GM19035 (cell line): Measurements from ENCODE around the gene ITGA6.

Experiments used
- ATAC-seq: cut with Tn5 transposase; IDR thresholded peaks from one replicate; pipeline ENCODE4 v1.9.1; 2021; ENCODE audit not compliant: unreplicated experiment

The ITGA6 gene

GRCh38 chr2:172439509-172439860 lies 12.1 kb downstream of the ITGA6 start:
- no peak for ATAC-seq

DNA sequence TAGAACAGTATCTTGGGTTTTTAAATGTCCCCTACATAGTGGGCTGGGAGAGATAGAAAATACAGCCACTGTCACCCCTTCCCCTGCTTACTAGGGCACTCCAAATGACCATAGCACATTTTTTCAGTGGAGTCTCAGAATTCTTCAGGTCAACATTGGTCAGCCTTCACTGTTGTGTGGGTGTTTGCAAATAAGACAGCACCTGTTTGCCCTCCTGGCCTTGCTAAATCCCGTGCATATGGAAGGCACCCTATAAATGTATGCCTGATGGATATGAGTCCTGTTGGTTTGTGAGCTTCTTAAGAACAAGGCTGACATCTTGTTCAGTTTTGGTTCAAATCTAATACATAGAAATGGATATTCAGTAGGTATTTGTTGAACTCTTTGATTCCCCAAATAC lies 12.5 kb downstream of the ITGA6 start:
- ATAC-seq: no peak

DNA sequence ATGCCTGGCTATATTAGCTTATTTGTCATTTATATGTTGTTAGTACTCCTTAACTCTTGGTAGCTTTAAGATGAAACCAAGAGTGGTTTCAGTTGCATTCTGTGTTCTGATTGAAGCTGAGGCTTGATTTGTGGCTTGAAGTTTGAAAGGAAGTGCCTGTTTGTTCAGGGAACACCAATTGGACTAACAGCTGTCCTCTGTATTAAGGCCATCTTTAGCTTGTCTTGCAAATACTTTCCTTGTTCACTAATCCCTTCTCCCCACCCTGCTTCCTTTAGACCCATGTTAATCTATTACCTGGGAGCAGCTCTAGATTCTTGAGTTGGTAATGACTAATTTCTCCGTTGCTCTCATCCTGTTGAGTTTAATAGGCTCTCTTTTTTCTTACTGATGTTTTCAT lies 13.4 kb downstream of the ITGA6 start:
- ATAC-seq: peak; percentile 57

DNA sequence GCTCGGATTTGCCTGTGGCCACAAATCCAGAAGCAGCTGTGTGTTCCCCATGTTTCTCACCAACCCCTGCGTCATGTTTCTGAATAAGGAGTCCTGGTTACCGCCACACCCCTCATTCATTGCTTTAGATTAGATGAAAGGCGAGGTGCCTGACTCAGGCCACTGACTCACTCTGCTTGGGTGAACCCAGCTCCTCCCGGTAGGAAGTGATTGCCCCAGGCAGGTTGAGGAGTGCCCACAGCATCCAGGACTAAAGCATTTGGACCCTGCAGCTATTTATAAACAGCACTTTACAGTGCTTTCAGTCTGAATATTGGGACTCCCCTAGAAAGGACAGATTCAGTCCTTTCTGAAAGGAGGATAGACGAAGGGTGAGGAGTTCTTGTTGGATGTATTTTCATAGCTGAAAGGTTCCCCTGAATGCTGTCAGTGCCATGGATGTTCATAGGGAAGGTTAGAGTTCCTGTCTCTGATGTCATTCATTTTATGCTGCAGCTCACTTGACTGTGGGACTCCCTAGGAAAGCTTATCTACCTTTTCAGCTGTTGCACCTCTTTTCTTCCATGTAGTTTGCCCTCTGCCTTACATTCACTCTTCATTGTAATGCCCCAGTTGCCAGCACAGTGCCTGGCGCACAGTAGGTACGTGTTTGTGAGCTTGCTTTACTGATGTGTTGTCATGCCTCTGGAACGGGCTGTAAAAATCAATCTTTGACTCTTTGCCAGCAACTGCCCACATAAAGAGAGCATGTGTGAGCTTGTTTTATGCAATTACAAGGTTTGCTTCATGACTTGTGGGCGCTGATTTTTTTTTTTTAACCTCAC lies 14.9 kb downstream of the ITGA6 start:
- ATAC-seq: no peak

GRCh38 chr2:172445851-172446250 lies 18.5 kb downstream of the ITGA6 start:
- no peak for ATAC-seq

- ATAC-seq: no peak
Measured at GRCh38 chr2:172446474-172447063, 19.2 kb downstream of the ITGA6 start.

- ATAC-seq: no peak
Measured at GRCh38 chr2:172447811-172448493, 20.6 kb downstream of the ITGA6 start.

DNA sequence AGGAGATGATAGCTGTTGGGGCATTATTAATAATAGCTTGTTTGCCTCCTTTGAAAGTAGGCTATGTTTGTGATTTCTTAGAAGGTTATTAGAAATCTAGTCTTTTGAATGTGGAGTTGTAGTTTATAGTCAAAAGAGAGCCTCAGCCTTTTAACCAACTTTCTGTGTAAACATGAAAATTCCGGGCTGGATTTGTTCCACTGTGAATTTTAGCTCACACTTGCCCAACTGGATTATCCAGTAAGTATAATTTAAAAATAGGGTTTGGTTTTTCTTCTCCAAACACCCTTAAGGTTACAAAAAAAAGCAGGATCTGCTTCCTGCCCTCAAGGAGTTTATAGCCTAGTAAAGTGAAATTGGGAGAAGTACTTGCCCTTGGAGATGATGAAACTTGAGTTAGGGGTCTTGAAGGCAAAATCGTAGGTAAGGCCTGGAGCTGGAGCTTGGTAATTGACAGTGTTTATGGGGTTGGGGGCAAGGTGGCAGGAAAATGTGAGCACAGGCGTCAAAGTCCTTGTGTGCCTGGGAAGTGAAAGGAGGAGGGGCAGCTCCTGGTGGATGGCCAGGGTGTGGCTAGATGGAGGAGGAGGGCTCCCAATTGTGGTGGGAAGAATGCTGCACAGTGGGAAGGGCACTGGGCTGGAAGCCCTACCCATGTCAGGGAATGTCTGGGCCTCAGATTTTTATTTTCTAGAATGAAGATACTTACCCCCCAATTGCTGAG lies 21.3 kb downstream of the ITGA6 start:
- no peak for ATAC-seq

DNA sequence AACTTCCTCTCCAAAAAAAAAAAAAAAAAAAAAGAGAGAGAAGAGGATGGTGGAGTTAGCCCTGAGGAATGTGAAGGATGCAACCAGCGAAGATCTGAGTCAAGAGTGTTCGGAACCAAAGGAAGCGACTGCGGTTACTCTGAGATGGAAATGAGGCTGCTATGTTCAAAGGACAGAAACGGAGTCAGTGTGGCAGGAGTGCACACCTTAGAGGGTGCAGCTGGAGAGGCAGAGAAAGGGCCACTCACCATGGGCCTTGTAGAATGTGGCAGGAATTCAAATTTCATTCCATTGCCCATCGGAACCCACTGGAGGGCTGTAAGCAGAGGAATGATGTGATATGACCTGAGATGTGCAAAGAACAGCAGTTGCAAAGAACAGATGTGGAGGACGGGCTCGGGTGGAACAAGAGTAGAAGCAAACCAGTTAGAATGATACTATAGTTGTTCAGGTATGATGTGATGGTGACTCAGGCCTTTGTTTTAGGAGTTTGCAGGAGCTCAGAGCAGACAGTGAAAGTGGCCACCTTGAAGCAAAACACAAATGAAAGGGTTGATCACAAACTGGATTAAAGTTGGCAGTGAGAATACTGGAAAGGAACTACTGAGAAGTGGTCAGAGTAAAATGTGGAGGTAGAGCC lies 22.6 kb downstream of the ITGA6 start:
- ATAC-seq: no peak

DNA sequence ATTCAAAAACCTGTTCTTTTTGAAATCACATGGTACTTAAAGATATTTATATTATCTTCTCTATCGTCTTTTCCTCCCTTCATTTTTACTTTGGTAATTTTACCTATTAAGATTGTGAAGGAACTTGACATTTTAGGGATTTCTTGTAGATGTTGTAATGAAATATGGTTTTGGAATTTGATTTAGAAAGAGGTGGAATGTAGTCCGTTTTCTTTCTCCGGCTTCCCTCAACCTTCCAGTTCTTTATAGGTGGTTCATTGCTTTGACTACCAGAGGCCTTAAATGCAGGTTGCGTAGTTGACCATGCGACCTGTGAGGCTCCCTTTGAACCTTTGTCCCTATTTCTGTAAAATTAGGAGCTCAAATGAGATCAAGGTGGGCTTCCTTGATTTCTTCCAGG lies 24.5 kb downstream of the ITGA6 start:
- ATAC-seq: no peak

DNA sequence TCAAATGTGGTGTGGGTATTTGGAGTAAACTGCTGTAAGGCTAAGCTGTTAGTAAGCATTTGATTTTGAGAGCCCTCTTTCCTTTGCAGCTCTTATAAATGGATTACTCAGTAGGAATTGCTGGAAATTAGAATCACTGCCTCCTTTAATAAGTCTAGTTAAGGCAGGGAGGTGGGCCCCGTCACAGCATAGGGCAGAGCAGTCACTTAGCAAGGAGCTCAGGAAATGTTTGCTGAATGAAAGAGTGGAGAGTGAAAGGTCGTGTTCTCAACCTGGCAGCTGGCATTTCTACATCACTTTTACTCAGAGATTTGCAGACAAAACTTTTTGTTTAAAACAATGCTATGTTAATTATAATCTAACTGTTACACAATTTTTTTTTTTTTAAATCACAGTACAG lies 25.5 kb downstream of the ITGA6 start:
- ATAC-seq: no peak

DNA sequence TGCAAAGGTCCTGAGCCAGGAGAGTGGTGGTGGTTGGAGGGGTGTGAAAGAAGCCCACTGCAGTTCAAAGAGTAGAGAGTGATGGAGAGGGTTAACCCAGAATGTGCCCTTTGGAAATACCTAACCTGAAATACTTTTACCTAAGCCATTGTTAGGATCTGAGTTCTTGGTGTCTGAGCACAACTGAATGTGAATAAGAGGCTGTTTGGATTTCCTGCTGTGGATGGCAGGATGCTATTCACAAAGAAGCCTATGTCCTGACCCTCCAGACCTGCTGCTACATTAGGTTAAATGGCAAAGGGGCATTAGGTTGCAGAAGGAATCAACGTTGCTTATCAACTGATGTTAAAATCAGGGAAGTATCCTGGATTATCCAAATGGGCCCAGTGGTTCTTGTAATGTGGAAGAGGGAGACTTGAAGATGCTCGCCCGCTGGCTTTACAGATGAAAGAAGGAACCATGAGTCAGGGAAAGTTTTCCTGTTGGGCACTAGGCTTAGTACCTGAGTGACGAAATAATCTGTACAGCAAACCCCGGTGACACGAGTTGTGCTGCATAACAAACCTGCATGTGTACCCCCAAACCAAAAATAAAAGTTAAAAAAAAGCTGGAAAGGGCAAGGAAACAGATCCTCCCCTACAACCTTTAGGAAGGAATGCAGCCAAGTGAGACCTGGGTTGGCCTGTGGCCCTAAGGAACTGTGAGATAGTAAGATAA lies 27.2 kb downstream of the ITGA6 start:
- ATAC-seq: no peak

DNA sequence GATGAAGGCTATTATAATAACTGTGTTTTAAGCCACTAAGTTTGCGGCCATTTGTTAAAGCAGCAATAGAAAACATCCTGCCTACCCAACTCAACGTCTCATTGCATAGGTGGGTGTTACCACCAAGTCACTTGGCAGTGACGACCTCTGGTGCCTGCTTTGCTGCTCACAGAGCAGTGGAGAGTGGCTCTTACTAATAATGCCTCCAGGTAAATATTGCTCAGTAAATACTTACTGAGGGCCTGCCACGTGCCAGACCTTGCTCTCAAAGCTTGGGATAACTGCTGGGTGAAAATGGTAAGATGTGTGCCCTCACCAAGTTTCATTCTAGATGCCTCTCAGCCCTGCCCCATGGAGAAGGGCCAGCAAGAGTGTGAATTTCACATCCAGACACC lies 27.7 kb downstream of the ITGA6 start:
- ATAC-seq: no peak

DNA sequence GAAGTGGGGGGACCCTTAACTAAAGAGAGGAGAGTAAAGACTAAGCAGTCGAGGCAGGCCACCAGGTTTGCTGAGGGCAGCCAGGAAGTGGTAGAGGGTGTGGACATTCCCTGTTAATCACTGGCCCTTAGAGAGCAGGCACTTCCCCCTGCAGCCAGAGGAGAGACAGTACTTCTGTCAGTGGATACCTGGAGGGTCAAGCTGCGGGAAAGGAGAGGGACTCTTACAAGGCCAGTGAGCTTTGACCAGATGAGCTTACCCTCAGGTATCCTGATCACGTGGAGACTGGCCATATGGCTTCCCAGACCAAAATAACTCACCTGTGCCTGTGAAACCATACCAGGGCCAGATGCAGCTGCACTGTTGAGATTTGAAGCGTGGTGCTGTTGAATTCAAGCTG lies 28.6 kb downstream of the ITGA6 start:
- ATAC-seq: no peak

GRCh38 chr2:172457536-172457935 lies 30.1 kb downstream of the ITGA6 start:
- ATAC-seq: no peak

DNA sequence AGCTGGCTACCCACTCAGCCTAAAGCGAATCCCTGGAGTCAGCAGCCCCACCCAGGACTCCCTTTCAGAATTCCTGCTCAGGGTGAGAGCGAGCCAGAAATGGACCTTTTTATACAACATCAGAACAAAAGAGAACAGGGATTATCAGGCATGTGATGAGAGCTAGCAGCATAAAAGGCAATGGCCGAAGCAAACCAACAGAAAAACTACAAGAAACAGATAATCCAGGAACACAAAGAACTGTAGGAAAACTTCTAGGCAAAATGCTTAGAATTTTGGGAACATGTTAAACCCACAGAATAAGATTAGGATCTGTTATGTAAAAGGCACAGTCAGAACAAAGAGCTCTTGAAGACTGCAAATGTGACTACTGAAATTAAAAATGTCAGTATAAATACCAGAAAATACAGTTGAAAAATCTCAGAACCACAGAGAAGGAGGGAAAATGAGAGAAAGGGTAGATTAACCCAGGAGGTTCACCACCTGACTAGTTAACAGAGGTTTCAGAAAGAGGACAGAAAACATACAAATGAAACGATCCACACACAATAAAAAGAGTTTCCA lies 31.3 kb downstream of the ITGA6 start:
- ATAC-seq: no peak

- no peak for ATAC-seq
Measured at GRCh38 chr2:172460780-172461201, 33.4 kb downstream of the ITGA6 start.

- ATAC-seq: peak; percentile 64
Measured at GRCh38 chr2:172461591-172462372, 34.4 kb downstream of the ITGA6 start.

DNA sequence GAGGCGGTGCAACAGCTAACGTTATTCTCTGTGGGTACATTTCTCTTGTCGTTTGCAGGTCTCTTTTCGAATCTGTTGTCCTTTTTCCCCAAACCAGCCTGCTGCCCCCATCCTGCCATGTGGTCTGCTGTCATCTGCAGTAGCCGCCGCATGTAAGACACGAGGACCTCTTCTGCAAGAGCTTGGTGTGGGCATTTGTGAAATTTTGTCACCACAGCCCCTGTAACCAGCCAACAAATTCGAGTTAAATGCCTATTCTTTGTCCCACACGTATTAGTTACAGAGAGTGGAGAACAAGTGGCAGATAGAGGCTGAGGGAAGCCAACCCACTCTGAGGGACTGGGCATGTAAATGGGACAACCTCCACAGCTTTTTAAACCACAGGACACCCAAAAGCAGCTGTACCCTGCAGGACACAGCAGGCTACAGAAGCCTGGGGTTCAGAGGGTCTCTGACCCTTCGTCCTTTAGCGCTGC lies 35.0 kb downstream of the ITGA6 start:
- ATAC-seq: no peak
